Metanephros (tissue), 2 donors: Measurements from ENCODE around the gene LPP. TPM values are rescaled to one million over a fixed set of nuclear protein-coding genes. Genes with fewer than 3 reads are reported as not detected.

Source experiments
- small RNA-seq: library from RNA; depleted of rRNA; stranded (forward); fragments of <200 nt; gene quantifications from one replicate; pipeline ENCODE3, GENCODE V24; 2014; ENCODE audit warnings: low replicate concordance
- total RNA-seq: library from RNA; depleted of rRNA; stranded (reverse); fragments of >200 nt; gene quantifications from one replicate; pipeline ENCODE4 v1.2.3, GENCODE V29; 2014

The LPP gene
- 98.2 TPM for total RNA-seq

GRCh38 chr3:188154014-188154808 is at the start of gene LPP:
TSS of gene LPP (plus strand) at chr3:188154157. CDS start at chr3:188406121, 251,964 bp downstream.

Small RNAs within 50 kb of the gene (small RNA-seq; reads per million reads assigned to genes)
- gene MIR28, result 690 reads per million, percentile 99 among the genes with 10 or more reads in this experiment
